Activated gamma-delta T cell treated with Interleukin-2 at 50 U/mL for 16 hours (primary cell): ENCODE results near the gene TNIP1.

Experiments used
- DNase-seq: peaks from one replicate; pipeline ENCODE4 v3.0.0-alpha.2; 2020

Gene TNIP1

DNA sequence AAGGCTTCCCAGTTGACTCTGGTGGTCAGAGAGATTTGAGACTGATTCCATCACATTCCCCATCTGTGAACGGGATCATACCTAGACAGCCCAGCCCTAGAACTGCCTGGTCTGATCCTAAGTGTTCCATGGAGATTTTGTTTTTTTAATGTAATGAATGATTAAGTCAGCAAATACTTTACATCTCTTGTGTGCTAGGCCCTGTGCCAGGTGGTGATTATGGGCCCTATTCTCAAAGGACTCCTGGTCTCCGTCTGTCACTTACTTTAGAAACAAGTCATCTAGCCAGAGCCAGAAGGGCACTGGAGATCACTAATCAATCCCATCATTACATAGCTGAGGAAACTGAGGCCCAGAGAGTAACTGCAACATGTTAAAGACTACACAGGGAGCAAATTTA lies 61.5 kb downstream of the TNIP1 start:
- no peak for DNase-seq

DNA sequence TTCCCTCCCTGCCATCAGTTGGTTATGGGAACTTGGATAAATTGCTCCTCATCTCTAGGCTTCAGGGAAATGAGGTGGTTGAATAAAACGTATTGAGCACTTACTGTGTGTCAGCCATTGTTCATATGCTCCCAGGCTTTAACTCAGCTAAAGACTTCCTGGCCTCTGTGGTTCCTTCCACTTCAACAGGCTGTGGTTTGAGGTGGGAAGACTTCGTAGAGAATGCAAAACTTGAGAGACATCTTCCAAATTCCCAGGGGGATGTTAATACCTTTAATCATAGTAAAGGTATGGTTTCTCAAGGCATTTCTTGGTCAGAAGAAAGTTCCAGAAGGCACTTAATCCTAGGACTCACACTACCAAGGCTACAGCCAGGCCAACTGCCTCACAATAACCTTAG lies 62.0 kb downstream of the TNIP1 start:
- DNase-seq = no peak

DNA sequence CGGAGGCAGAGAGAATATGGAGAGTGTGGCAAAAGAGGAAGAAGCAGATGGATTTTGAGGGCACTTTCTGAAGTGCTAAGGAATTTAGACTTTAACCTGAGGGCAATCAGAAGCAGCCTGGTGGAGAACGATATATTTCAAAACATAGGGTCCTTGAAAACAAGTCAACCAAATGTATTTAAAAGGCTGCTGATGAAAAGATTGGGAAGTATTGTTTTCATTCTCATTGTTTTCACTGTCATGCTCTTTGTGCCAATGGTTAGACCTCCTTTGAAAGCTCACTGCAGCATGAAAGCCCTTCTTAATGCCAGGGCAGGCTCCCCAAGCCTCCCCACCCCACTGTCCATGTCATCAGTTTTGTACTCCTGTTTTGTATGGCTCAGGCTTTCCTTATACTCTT lies 62.9 kb downstream of the TNIP1 start:
- no peak for DNase-seq

DNA sequence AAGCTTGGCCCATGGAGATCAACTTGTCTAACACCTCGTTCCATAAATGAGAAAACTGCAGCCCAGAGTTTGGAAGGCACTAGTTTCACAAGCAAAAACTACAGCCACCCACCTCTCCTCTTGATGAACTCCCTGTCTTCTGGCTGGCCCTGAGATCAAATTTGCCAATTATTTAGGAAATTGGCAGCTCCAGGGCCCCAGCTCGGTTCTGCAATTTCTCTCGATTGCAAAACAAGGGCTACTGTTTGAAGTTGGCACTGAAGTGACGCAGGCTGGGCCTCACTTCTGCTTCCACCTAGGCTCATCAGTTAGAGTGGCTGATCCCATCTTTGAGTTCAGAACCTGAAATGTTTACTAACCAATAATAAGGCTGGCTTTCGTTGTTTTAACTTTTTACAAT lies 64.1 kb downstream of the TNIP1 start:
- no peak for DNase-seq

DNA sequence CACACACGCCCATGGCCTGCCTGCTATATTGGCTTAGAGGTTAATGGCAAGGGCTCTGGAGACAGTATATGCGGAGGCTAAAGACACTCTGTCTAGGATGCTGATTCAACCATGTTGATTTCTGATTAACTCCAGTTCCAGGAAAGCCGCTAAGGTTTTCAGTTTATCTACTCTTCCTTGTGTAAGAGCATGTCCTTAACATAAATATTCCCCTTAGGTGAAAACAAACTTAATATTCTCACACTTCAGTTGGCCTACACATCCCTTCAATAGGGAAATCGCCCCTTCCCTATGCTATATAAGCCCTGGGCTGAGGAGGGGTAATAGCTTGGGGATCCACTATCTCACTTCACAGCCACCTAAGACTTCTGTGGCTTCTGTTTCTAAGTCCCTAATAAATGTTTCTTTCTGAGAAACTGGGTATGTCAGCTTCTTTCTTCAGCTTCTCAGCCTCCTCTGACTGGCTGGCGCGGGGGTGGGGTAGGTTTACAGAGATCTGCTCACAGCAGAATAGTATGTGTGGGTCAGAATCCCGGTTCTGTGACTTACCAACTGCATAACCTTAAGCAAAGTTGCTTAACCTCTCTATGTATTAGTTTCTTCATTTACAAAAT lies 64.8 kb downstream of the TNIP1 start:
- DNase-seq = no peak

DNA sequence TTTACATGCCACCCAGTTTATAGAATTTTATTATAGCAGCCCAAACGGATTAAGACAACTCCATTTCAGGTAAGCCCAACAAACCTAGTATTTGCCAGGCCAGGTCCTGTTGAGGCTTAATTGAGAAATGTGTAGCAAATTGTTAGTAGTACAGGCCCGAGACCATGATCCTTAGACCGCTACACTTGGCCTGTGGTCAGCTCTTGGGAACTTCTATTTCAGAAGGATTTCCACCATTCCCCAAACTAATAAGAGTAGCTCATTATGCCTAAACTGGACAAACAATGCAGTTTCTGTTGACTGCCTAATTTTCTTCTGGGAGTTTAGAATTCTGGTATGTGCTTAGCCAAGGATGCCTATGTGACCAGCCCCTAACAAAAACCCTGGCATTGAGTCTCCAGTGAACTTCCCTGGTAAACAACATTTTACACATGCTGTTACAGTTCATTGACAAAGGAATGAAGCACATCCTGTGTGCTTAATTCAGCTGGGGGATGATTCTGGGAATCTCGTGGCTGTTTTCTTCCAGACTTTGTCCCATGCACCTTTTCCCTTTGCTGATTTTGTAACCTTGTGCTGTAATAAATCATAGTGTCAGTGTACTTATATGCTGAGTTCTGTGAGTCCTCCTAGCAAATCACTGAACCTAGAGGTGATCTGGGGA lies 66.0 kb downstream of the TNIP1 start:
- DNase-seq = no peak

DNA sequence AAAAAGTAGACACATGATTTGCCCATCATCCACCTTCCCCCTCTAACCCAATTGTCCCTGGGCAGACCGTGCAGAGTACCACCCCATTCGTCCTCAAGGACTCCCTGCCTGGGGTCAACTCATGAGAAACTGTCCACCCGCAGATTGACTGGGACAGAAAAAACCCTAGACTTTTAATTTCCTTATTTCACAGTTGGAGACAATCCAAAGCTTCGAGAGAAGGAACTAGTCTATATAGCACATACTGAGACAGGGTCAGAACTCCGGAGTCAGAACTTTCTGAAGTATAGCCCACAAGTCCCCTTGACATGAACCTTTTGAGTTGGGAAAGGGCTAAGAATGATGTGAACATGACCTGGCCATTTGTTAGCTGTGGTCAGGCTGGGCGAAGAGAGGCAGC lies 68.0 kb downstream of the TNIP1 start:
- DNase-seq = no peak

DNA sequence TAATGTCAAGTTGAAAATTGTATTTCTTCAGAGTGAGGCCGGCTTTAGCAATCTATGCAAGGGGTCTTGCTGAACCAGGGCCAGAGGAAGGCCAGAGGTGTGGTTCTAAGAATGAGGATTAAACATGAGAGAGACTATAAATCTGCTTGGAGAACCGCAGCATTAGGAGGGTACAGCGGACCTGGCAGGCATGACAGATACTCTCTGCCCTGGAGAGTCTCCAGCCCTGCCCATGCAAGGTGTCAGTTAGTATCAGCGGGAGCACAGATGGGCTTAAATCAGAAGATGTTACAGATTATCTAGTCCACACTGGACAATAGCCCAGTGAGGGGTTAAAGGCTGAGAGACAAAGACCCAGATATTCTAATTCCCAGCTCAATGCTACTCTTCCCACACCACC lies 71.9 kb downstream of the TNIP1 start:
- DNase-seq = no peak

DNA sequence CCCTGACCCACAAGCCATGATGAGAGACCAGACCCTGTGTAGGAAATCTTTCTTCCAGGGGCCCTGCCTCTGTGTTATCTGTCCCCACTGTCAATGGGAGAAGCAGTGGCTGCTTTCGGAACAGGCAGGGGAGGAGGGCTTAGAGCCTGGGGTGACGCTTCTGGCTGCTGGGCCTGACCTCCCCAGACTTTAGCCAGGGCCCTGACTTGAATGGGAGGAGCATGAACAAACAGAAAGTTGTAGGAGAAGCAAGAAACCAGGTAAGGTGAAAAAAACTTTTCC lies 72.7 kb downstream of the TNIP1 start:
- DNase-seq = no peak

DNA sequence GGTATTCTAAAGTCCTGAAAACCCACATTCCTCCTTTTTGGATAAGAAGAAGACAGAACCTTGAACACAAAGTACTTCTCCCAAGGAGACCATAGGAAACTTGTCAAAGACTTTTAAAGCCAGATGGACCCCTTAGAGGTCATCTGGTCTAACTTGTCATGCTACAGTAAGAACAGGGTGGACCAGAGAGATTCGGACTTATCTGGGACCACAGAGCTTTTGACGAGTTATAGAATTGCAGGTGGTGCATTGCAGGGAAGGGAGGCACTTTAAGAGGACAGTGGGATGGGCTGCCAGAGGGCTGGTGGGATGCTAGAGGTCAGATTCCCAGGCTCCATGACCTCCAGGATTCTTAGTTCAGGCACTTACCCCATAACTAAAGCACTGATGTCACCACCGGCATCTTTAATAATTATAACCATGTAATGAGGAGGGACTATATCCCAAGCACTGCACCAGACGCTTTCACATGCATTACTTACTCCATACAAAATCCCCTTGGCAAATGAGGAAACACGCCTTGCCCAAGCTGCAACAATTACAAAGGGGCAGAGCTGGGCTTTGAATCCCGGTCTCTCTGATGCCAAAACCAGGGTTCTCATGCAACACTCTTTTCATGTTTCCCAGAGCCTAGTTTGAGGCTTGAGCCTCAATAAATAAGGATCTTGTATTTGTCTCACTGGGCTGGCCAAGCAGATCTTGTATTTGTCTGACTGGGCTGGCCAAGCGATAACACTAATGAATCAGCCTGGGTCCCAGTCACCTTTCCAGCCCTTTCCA lies 73.2 kb downstream of the TNIP1 start:
- DNase-seq = no peak

DNA sequence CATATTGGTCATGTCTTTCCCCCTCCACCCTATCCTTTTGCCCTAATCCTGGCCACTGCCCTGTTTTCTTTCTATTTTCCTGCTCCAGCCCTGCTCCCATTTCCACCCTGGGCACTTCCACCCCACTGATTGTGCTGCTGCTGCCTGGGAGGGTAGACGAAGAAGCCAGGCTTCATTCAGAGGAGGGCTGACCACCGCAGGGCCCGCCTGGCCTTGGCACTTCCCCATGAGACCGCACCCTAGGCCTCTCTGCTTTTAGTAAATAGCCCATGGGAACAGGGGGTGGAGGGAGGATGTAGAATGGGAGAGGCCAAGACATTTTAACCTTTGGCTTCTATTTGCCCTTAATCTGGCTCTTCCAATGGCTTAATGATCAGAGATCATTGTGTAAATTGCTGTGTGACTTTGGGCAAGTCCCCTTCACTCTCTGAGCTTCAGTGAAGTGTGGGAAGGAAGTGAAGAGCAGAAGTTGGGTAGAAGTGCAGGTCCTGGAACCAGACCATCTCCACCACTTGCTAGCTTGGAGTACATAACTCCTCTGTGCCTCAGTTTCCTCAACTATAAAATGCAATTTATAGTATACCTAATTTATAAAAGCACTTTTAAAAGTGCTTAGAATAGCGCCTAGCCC lies 74.0 kb downstream of the TNIP1 start:
- DNase-seq = no peak

DNA sequence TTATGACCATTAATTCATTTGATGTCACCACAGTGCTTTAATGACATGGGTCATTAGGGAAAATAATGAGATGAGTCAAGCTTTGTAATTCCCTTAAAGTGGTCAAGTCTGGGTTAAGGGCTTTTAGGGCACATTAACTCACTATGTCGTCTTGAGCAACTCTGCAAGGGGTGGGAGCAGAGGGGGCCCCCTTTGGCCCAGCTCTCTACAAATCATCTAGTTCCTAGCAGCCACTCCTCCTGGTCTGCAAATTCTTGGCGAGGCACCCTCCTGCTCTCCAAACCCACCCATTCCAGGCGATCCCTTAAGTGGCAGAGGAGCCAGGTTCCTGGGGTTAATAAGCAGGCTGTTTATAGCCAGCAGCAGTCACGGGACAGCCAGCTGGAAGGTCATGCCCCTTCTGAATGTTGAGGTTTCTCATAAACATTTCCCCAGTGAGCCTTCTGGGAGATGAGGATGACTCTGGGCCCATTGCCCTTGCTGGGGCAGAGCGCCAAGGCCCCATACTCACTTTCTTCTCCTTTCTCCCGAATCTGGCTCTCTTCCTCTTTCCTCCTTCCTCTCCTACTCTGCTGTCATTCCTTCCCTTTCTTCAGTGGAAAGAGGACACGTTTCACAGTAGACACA lies 74.8 kb downstream of the TNIP1 start:
- no peak for DNase-seq

DNA sequence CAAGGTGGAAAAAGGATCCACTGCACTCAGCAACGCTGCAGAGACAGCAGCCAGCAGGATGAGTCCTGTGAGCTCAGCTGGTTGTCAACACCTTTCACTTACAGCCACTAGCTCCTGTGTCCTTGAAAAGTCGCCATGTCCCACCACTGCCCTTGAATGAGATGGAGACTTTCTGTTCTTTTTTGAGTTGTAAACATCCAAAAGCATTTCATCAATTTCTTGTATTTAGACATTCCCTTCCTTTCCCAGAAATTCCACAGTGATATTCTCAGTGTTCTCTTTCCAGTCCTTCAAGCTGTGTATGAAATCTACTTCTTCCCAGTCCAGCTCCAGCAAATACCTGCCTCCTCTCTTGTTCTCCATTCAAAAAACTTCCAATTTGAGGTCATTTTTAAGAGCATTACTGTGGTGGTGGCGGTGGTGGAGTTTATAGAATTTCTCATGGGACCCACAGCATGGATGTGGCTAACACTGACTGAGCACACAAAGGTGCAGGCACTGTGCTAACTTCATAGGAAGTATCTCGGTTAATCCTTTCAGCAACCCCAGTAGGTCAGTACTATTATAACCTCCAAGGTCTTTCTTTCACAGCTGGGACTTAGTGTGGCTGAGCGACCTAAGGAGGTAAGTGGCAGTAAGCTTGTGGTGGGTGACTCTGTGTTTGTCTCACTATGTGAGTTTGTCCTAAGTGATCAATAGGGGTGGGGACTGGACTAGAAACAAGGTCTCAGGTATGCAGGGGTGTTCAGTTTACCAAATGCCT lies 75.5 kb downstream of the TNIP1 start:
- DNase-seq = no peak

DNA sequence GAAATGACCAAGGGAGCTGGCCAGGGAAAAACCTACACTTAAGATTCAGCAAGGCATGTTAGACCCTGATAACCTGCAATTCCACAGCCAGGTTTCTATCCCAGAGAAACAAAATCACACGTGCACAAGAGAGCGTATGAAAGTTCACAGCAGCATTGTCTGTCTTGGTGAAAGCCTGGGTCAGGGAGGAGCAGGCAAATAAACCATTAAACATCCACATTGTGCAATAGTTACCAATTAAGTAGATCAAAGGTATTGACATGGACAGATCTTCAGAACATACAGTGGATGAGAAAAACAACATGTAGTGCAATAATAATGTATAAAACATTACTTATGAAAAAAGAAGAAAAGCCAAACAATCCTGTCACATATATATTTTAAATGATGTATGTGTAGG lies 76.3 kb downstream of the TNIP1 start:
- DNase-seq = no peak

DNA sequence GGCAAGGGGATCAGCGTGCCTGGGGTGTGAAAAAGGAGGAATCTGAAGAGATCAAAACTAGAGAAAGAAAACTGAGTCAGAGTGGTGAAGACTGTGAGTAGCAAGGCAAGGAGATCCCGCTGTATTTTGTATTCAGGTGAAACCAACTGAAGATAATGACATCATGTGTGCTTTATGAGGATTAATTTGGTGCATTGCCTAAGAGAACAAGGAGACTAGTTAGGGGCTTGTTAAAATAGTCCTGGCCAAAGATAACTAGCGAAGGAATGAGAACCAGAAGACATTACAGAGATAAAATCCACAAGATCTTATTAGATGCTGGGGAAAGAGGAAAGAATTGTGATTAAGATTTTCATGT lies 77.4 kb downstream of the TNIP1 start:
- no peak for DNase-seq

DNA sequence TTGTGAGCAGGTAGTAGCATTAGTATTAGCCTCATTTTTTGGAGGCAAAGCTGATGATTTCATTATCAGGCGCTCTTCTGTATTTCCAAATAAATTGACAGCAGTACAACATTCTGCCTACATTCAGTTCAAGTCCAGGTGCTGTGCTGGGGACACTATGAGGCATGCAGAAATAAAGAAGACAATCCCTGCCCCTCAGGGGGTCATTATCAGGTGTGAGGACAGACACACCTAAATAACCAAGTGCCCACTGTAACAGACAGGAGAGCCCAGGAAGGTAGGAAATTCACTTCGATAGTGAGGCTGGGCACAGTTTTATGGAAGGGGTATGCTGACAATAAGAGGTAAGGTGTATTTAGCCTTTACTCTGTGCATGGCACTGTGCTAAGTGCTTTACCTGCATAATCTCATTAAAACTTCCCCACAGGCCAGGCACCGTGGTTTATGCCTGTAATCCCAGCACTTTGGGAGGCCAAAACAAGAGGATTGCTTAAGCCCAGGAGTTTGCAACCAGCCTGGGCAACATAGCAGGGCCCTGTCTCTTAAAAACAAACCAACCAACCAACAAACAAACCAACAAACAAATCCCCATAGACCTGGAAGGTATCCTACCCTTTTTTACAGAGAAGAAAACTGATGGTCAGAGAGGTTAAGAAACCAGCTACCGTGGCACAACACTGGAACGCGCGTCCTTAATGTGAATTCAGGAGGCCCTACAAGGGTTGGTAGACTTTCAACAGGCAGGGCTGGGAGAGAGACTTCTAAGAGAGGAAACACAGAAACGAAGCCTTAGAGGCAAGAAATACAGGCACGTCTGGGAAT lies 77.9 kb downstream of the TNIP1 start:
- no peak for DNase-seq

DNA sequence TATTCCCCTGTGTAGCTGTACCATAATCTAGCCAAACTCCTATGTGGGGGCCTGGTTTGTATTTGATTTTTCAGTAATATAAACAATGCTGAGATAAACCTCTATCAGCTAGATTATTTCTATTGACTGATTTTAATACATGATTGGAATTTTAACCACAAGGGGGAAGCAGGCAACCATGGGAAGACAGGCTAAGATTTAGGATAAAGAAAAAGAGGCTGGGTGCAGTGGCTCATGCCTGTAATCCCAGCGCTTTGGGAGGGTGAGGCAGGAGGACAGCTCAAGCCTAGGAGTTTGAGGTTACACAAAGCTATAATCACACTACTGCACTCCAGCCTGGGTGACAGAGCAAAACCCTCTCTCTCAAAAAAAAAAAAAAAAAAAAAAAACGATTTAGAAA lies 78.6 kb downstream of the TNIP1 start:
- DNase-seq = no peak

DNA sequence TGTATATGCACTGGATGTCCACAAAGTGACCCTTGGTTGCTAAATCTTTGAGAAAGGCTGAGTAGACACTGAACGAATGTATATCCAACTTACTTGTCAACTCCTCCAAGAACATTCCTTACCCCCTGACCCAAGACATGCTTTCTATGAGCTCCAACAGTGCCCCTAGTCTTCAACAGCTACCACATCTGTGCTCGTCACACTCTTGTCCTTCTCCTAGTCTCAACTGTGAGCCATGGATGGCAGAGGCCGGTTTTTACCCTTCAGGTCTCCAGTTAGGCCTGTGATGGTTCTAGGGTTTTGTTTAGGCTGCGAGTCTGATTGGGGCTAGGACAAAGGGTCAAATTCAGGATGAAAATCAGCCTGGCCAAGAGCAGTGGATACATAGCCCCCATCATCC lies 79.4 kb downstream of the TNIP1 start:
- DNase-seq = no peak

DNA sequence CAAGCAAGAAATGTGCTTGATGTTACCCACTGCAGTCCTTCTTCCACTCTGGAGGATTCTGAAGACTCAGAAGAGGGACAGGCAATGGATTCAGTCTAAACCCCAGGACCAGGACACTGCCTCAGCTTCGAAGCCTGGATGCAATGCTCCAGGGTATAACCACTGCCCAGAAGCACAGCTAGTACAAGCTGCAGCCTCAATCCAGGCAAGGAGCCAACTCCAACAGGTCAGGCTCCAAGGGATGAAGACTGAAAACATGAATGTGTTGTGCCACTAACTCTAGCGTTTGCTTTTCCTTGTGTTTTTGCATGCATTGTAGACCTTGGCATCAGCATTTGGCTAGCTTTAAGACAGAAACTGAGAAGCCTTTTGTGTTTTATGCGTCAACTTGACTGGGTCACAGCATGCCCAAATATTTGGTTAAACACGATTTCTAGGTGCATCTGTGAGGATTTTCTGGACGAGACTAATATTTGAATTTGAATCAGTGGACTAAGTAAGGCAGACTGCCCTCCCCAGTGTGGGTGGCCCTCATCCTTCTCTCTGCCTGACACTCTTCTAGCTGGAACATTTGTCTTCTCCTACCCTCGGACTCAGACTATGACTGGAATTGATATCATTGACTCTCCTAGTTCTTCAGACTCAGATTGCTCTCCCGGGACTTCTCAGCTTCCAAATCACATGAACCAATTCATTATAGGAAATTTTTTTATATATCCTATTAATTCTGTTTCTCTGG lies 81.0 kb downstream of the TNIP1 start:
- no peak for DNase-seq

DNA sequence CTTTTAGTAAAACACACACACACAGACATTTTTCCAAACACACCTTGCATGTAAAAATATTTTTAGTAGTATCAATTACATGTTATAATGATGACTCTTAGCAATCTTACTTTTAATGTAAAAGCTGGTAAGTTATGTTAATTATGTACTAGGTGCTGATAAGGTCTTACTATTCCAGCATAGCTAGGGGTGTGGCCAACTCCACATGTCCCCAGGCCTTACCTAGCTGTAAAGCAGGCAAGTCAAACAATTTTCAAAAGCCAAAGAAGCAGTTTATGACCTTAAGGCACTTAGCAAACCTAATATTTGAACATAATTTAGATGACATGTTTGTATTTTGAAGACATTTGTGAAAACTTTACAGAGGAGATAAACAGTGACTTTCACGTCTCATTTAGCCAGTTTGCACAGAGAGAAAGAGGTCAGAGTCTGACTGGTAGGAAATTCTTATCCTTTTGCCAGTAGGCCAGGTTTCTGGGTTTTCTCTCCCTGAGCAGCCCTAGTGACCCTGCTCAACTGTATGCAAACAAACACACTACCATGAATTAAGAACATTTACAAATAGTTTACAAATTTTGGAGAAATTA lies 86.9 kb downstream of the TNIP1 start:
- DNase-seq = no peak

DNA sequence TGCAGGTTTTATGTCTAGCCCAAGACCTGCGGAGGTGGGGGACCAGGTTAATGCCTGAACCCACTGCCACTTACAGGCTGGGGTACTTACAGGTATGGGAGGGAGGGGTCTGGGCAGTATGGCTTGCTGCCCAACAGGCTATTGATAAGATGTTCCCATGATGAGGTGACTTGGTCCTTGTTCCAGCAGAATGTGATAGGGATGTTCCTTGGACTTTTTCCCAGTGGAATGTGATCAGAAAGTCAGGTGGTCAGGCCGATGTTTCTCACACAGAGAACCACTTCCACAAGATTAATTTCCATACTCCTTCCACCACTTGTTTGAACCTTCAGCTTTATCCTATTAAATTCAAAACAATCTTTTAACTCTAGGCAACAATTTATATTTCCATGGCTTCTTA lies 87.4 kb downstream of the TNIP1 start:
- no peak for DNase-seq
